NCI-H2107 treated with DMSO at 0.1 percent for 48 hours (cell line): ENCODE results near the gene MAST2.

ENCODE experiments used
- DNase-seq: peaks from one replicate; lab custom pipeline; 2025; ENCODE audit not compliant: unreplicated experiment; lab: John Stamatoyannopoulos, UW

MAST2 gene

GRCh38 chr1:45974541-45975269 is 171.3 kb downstream of the MAST2 start:
- peak; percentile 61 for DNase-seq

- DNase-seq = no peak
These were observed 173.2 kb downstream of the MAST2 start for GRCh38 chr1:45976623-45977022.

GRCh38 chr1:45979074-45979777 is 175.8 kb downstream of the MAST2 start:
- DNase-seq = peak; percentile 95

- DNase-seq = peak; percentile 51
These were observed 176.4 kb downstream of the MAST2 start for GRCh38 chr1:45979778-45980176.

- no peak for DNase-seq
These were observed 178.9 kb downstream of the MAST2 start for GRCh38 chr1:45982359-45982758.

- no peak for DNase-seq
These were observed 180.6 kb downstream of the MAST2 start for GRCh38 chr1:45983967-45984366.

GRCh38 chr1:45987204-45987603 is 183.8 kb downstream of the MAST2 start:
- no peak for DNase-seq

GRCh38 chr1:45989249-45989648 is 185.8 kb downstream of the MAST2 start:
- no peak for DNase-seq

- DNase-seq = no peak
These were observed 191.0 kb downstream of the MAST2 start for GRCh38 chr1:45994423-45994822.

- DNase-seq = no peak
These were observed 191.9 kb downstream of the MAST2 start for GRCh38 chr1:45995298-45995697.

GRCh38 chr1:45998020-45998617 is 194.7 kb downstream of the MAST2 start:
- DNase-seq = no peak

GRCh38 chr1:45999507-45999906 is 196.1 kb downstream of the MAST2 start:
- DNase-seq = no peak

GRCh38 chr1:46001081-46001785 is 197.8 kb downstream of the MAST2 start:
- no peak for DNase-seq

- DNase-seq = no peak
These were observed 199.2 kb downstream of the MAST2 start for GRCh38 chr1:46002551-46003150.

GRCh38 chr1:46003315-46003714 is 199.9 kb downstream of the MAST2 start:
- no peak for DNase-seq

- DNase-seq = no peak
These were observed 201.1 kb downstream of the MAST2 start for GRCh38 chr1:46004492-46004891.

GRCh38 chr1:46005594-46005993 is 202.2 kb downstream of the MAST2 start:
- DNase-seq = no peak

GRCh38 chr1:46008585-46008984 is 205.2 kb downstream of the MAST2 start:
- DNase-seq = no peak

GRCh38 chr1:46010611-46011010 is 207.2 kb downstream of the MAST2 start:
- DNase-seq = no peak

- DNase-seq = no peak
These were observed 207.8 kb downstream of the MAST2 start for GRCh38 chr1:46011121-46011695.

GRCh38 chr1:46012236-46012635 is 208.8 kb downstream of the MAST2 start:
- no peak for DNase-seq
